Fibroblast of mammary gland (primary cell): ENCODE measurements around the gene SFPQ.
"Not testable (repeated sequence)": the region's sequence is repeated elsewhere in the genome, so short reads cannot be mapped to it uniquely, and the experiment has no call there.

ENCODE experiments used
- DNase-seq: peaks from one replicate; pipeline ENCODE4 v3.0.0-alpha.2; 2010; ENCODE audit warnings: low read depth
- H3K4me3 ChIP-seq: 2 replicates; pipeline ENCODE4 v1.5.1; 2011; ENCODE audit warnings: low read depth, mild to moderate bottlenecking, low read length, moderate library complexity; ENCODE audit not compliant: control insufficient read depth
- TF ChIP-seq, protein P1 (sequence below): conservative IDR thresholded peaks from 2 replicates; pipeline ENCODE4 v1.5.1; 2011; ENCODE audit warnings: low read depth, low read length, inconsistent platforms; ENCODE audit not compliant: control insufficient read depth, insufficient read depth

SFPQ gene, protein sequence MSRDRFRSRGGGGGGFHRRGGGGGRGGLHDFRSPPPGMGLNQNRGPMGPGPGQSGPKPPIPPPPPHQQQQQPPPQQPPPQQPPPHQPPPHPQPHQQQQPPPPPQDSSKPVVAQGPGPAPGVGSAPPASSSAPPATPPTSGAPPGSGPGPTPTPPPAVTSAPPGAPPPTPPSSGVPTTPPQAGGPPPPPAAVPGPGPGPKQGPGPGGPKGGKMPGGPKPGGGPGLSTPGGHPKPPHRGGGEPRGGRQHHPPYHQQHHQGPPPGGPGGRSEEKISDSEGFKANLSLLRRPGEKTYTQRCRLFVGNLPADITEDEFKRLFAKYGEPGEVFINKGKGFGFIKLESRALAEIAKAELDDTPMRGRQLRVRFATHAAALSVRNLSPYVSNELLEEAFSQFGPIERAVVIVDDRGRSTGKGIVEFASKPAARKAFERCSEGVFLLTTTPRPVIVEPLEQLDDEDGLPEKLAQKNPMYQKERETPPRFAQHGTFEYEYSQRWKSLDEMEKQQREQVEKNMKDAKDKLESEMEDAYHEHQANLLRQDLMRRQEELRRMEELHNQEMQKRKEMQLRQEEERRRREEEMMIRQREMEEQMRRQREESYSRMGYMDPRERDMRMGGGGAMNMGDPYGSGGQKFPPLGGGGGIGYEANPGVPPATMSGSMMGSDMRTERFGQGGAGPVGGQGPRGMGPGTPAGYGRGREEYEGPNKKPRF

DNA sequence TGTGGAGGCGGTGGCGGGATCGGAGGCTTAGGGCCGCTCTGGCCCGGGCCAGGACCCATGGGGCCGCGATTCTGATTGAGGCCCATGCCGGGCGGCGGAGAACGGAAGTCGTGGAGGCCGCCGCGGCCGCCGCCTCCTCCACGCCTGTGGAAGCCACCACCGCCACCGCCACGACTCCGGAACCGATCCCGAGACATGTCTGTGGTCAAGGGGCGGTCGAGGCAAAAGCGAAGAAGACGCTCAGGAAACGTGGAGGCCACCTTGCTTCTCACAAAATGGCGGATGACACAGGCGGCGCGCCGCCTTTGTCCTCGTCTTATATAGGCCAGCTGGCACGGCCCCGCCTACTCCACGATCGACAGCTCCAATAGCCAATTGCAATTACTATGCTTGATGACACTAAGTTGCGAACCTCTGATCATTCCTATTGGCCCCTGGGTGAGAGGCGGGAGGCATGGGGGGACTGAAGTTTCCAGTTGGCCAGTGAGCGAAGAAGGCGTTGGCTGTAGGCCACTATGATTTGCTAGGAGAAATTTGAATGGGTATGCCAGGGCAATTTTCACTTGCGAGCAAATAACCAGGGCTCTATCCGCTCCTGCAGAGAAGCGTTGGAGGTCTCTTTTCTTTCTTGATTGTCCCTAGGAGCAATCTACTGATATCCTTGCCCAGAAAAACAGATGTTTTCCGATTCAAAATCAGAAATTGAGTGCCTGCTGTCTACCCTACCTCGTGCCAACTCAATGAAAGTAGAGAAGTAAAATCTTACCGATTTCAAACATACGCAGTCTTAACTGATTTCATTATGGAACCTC lies at the start of gene SFPQ:
SFPQ (minus strand) TSS at position 293 of the 812 bp plus-strand sequence; CDS start at position 197, 96 bp downstream.
- peak within 1 kb of the TSS; percentile 82 for H3K4me3 ChIP-seq
- DNase-seq, result peak; percentile 99
- TF ChIP-seq, protein P1, sequence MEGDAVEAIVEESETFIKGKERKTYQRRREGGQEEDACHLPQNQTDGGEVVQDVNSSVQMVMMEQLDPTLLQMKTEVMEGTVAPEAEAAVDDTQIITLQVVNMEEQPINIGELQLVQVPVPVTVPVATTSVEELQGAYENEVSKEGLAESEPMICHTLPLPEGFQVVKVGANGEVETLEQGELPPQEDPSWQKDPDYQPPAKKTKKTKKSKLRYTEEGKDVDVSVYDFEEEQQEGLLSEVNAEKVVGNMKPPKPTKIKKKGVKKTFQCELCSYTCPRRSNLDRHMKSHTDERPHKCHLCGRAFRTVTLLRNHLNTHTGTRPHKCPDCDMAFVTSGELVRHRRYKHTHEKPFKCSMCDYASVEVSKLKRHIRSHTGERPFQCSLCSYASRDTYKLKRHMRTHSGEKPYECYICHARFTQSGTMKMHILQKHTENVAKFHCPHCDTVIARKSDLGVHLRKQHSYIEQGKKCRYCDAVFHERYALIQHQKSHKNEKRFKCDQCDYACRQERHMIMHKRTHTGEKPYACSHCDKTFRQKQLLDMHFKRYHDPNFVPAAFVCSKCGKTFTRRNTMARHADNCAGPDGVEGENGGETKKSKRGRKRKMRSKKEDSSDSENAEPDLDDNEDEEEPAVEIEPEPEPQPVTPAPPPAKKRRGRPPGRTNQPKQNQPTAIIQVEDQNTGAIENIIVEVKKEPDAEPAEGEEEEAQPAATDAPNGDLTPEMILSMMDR, result no peak

DNA sequence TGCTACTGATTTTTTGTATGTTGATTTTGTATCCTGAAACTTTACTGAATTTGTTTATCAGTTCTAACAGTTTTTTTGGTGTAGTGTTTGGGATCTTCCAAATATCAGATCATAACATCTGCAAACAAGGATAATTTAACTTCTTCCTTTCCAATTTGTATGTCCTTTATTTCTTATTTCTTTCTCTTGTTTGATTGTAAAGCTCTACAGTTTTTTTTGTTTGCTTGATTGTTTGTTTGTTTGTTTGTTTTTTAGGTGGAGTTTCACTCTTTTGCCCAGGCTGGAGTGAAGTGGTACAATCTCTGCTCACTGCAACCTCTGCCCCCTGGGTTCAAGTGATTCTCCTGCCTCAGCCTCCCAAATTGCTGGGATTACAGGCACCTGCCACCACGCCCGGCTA lies 43.8 kb upstream of the SFPQ start:
- DNase-seq, result not testable (repeated sequence)

DNA sequence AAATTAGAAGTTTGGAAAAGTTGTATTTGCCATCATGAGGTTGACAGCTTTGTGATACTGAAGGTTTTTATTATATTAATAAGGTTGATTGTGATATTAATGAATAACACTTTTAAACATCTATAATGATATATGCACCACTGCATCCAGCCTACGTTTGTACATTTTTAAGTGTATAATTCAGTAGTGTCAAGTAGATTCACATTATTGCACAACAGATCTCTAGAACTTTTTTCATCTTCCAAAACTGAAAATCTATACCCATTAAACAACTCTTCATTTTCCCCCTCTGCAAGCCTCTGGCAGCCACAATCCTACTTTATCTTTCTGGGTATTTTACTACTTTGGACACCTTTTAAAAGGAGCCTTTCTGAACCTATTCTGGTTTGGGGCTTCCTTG lies 38.3 kb upstream of the SFPQ start:
- no peak for DNase-seq
- TF ChIP-seq, protein P1, result no peak
- H3K4me3 ChIP-seq, result no peak overlapping the region

More for the DNA sequence above, 43.8 kb upstream of the SFPQ start:
- not testable (repeated sequence) for H3K4me3 ChIP-seq

DNA sequence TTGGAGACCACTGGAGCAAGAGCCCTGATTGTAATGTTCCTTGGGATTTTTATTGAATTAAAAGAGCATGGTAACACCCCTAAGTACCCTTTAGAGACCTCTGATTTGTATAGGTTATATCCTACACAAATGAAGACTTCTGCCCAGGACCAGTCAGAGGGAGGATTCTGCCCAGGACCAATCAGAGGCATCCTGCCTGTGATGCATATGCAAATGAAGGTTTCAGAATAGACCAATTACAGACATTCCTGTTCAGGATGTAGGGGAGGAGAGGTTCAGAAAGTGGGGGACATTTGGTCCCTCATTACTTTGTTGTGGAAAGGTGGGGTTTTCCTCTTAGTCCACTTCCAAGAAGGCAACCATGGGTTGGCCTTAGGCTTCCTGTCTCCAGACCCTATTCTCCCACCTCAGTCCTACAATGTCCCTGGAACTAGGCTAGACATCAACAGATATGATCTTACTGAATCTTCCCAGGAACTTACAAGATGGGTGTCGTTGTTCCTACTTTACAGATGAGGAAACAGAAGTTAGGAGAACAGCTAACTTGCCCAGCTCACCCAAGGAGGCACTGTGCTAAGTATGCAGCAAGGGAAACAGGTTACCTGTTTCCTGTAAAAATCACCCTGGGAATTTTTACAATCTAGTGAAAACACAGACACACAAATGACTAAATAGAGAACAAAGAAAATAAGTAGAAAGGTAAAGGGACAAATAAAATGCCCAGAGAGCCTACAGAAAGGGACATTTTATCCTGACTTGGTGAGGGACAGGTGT lies 36.8 kb upstream of the SFPQ start:
- no peak for DNase-seq

DNA sequence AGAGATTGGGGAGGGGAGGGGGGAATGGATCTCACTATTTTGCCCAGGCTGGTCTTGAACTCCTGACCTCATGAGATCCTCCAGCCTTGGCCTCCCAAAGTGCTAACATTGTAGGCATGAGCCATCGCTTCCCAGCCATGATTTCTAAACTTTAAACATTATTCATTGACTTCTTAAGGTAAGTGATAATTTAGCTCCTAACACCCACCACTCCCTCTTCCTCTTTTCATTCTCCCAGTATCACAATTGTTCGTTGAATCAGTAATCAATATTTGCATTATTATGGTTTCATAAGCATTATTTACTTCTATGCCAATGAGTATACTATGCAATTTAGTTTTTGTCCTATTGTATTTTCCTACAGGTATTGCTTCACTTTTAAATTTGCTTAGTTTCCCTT lies 33.6 kb upstream of the SFPQ start:
- TF ChIP-seq, protein P1, result no peak
- no peak for DNase-seq

More for the DNA sequence above, 36.8 kb upstream of the SFPQ start:
- H3K4me3 ChIP-seq, result no peak overlapping the region
- TF ChIP-seq, protein P1, result no peak

DNA sequence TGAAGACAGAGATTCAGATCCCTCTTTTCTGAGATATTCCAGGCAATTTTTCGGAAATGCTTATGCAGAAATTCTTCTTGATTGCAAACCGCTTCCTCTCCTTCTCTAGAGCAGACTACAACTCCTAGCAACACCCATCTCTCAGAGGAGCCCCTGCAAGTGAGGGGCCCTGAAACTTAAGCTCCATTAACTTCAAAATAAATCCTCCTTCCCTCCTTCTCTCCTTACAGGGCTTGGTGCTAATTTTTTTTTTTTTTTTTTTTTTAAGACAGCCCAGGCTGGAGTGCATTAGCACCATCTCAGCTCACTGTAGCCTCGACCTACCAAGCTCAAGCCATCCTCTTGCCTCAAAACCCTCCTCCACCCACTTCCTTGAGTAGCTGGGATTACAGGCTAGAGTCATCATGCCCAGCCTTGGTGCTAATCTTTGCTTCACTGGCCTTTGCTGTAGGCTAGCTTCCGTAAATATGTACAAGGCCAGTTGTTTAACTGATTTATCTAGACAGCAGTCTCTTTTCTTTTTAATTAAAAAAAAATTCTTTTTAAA lies 30.2 kb upstream of the SFPQ start:
- no peak overlapping the region for H3K4me3 ChIP-seq
- TF ChIP-seq, protein P1, result no peak
- DNase-seq, result peak; percentile 21

More for the DNA sequence above, 33.6 kb upstream of the SFPQ start:
- H3K4me3 ChIP-seq, result no peak overlapping the region
